ENCODE measurements around the gene MRPS25.

- TF ChIP-seq ZFX (CRISPR knock-in tag; IDR thresholded peaks at IDR 0.05) (no peak), JUNB (CRISPR knock-in tag; conservative IDR thresholded peaks at IDR 0.05) (no peak), POLR2AphosphoS5 (IDR thresholded peaks at IDR 0.05; ENCODE audit: control insufficient read depth, insufficient read depth, low read depth, low read length) (no peak), CEBPB (tag; IDR thresholded peaks at IDR 0.05) (no peak), KDM4B (IDR thresholded peaks at IDR 0.05; ENCODE audit: borderline replicate concordance in 2 of 2, low read depth in 1 of 2) (no peak)
- TF ChIP-seq, protein P1, sequence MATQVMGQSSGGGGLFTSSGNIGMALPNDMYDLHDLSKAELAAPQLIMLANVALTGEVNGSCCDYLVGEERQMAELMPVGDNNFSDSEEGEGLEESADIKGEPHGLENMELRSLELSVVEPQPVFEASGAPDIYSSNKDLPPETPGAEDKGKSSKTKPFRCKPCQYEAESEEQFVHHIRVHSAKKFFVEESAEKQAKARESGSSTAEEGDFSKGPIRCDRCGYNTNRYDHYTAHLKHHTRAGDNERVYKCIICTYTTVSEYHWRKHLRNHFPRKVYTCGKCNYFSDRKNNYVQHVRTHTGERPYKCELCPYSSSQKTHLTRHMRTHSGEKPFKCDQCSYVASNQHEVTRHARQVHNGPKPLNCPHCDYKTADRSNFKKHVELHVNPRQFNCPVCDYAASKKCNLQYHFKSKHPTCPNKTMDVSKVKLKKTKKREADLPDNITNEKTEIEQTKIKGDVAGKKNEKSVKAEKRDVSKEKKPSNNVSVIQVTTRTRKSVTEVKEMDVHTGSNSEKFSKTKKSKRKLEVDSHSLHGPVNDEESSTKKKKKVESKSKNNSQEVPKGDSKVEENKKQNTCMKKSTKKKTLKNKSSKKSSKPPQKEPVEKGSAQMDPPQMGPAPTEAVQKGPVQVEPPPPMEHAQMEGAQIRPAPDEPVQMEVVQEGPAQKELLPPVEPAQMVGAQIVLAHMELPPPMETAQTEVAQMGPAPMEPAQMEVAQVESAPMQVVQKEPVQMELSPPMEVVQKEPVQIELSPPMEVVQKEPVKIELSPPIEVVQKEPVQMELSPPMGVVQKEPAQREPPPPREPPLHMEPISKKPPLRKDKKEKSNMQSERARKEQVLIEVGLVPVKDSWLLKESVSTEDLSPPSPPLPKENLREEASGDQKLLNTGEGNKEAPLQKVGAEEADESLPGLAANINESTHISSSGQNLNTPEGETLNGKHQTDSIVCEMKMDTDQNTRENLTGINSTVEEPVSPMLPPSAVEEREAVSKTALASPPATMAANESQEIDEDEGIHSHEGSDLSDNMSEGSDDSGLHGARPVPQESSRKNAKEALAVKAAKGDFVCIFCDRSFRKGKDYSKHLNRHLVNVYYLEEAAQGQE (IDR thresholded peaks at IDR 0.05; ENCODE audit: borderline replicate concordance), result no peak
- TF ChIP-seq, protein P1 (CRISPR knock-in tag; IDR thresholded peaks at IDR 0.05; ENCODE audit: low read depth), result no peak
- TF ChIP-seq, protein P2, sequence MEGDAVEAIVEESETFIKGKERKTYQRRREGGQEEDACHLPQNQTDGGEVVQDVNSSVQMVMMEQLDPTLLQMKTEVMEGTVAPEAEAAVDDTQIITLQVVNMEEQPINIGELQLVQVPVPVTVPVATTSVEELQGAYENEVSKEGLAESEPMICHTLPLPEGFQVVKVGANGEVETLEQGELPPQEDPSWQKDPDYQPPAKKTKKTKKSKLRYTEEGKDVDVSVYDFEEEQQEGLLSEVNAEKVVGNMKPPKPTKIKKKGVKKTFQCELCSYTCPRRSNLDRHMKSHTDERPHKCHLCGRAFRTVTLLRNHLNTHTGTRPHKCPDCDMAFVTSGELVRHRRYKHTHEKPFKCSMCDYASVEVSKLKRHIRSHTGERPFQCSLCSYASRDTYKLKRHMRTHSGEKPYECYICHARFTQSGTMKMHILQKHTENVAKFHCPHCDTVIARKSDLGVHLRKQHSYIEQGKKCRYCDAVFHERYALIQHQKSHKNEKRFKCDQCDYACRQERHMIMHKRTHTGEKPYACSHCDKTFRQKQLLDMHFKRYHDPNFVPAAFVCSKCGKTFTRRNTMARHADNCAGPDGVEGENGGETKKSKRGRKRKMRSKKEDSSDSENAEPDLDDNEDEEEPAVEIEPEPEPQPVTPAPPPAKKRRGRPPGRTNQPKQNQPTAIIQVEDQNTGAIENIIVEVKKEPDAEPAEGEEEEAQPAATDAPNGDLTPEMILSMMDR (IDR thresholded peaks at IDR 0.05 in 2 of 3, conservative IDR thresholded peaks at IDR 0.05 in 1 of 3; ENCODE audit: insufficient read depth in 2 of 3, low read depth in 1 of 3, low read length in 3 of 3), result no peak
Measured at GRCh38 chr3:15032650-15033049, 32.5 kb downstream of the MRPS25 start.

Measured in K562 (cell line).